GM12875 (cell line): ENCODE data around the gene KCNF1.

Source experiments
- H3K4me3 ChIP-seq: one replicate; pipeline ENCODE4 v1.5.1; 2011; ENCODE audit warnings: low read depth, low read length, control low read depth
- TF ChIP-seq, protein P1 (sequence below): IDR thresholded peaks from 2 replicates; pipeline ENCODE4 v1.5.1; 2011; ENCODE audit warnings: low read depth, mild to moderate bottlenecking, control low read depth, inconsistent platforms, low read length, moderate library complexity, borderline replicate concordance; ENCODE audit not compliant: insufficient read depth

Gene KCNF1

GRCh38 chr2:10867692-10868420 is 43.9 kb upstream of the KCNF1 start:
- TF ChIP-seq, protein P1, sequence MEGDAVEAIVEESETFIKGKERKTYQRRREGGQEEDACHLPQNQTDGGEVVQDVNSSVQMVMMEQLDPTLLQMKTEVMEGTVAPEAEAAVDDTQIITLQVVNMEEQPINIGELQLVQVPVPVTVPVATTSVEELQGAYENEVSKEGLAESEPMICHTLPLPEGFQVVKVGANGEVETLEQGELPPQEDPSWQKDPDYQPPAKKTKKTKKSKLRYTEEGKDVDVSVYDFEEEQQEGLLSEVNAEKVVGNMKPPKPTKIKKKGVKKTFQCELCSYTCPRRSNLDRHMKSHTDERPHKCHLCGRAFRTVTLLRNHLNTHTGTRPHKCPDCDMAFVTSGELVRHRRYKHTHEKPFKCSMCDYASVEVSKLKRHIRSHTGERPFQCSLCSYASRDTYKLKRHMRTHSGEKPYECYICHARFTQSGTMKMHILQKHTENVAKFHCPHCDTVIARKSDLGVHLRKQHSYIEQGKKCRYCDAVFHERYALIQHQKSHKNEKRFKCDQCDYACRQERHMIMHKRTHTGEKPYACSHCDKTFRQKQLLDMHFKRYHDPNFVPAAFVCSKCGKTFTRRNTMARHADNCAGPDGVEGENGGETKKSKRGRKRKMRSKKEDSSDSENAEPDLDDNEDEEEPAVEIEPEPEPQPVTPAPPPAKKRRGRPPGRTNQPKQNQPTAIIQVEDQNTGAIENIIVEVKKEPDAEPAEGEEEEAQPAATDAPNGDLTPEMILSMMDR, result no peak
- H3K4me3 ChIP-seq, result no peak overlapping the region

- TF ChIP-seq, protein P1, result no peak
- no peak overlapping the region for H3K4me3 ChIP-seq
These were observed 43.0 kb upstream of the KCNF1 start for GRCh38 chr2:10868465-10869314.

GRCh38 chr2:10871978-10872377 is 39.8 kb upstream of the KCNF1 start:
- TF ChIP-seq, protein P1, result no peak
- H3K4me3 ChIP-seq, result no peak overlapping the region

- no peak overlapping the region for H3K4me3 ChIP-seq
- TF ChIP-seq, protein P1, result no peak
These were observed 38.6 kb upstream of the KCNF1 start for GRCh38 chr2:10873171-10873570.

- TF ChIP-seq, protein P1, result no peak
- no peak overlapping the region for H3K4me3 ChIP-seq
These were observed 37.8 kb upstream of the KCNF1 start for GRCh38 chr2:10873790-10874437.

DNA sequence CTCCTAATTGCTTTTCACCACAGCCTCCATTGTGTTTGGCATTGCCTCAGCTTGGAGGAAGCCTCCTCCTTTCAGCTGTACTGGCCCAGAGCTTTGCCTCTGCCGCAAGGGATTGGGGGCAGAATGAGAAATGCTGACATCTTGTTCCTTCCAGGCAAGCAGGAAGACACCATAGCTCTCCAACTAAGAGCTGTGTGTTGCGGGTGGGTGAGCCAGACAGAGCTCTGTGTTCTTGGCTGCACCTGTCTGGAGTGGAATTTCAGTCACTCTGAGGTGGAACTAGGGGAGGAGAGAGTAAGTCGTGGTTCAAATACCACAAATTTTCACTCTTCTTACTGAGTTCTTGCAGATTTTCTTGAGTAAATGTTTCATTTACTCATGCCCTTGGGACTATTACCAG is 36.6 kb upstream of the KCNF1 start:
- TF ChIP-seq, protein P1, result no peak
- no peak overlapping the region for H3K4me3 ChIP-seq
